A172 (cell line): ENCODE results near the gene NPTXR. TPM values are rescaled to one million over a fixed set of nuclear protein-coding genes. Genes with fewer than 3 reads are reported as not detected.

Experiments used
- DNase-seq: peaks from one replicate; pipeline ENCODE4 v3.0.0-alpha.2; 2015; ENCODE audit warnings: low spot score
- total RNA-seq: library from RNA; depleted of rRNA; stranded (reverse); fragments of >200 nt; shearing (Covaris generic); gene quantifications from 2 replicates; pipeline ENCODE4 v1.2.3, GENCODE V29; 2014

NPTXR gene
- total RNA-seq, 1 experiment from 2014 or later = 1.9 TPM

- DNase-seq = no peak
These were observed 44.4 kb downstream of the NPTXR start for GRCh38 chr22:38799265-38800002.

- DNase-seq = no peak
These were observed 45.3 kb downstream of the NPTXR start for GRCh38 chr22:38798496-38798895.

- peak; percentile 17 for DNase-seq
These were observed 47.4 kb downstream of the NPTXR start for GRCh38 chr22:38796262-38796957.

- DNase-seq = no peak
These were observed 48.3 kb downstream of the NPTXR start for GRCh38 chr22:38795569-38795968.

GRCh38 chr22:38793721-38794466 lies 49.9 kb downstream of the NPTXR start, which contains the start of gene DNAL4:
DNAL4 (minus strand) TSS chr22:38794143; CDS start chr22:38782731, 11,412 bp downstream.
- peak; percentile 93 for DNase-seq

GRCh38 chr22:38793317-38793716 lies 50.5 kb downstream of the NPTXR start:
- DNase-seq = no peak

GRCh38 chr22:38792833-38793232 lies 51.0 kb downstream of the NPTXR start:
- DNase-seq = peak; percentile 10

- no peak for DNase-seq
These were observed 54.2 kb downstream of the NPTXR start for GRCh38 chr22:38789606-38790005.

- DNase-seq = no peak
These were observed 55.0 kb downstream of the NPTXR start for GRCh38 chr22:38788846-38789245.

- peak; percentile 76 for DNase-seq
These were observed 55.6 kb downstream of the NPTXR start for GRCh38 chr22:38788021-38788816.

GRCh38 chr22:38786631-38787030 lies 57.2 kb downstream of the NPTXR start:
- no peak for DNase-seq

GRCh38 chr22:38784856-38785255 lies 59.0 kb downstream of the NPTXR start:
- no peak for DNase-seq

- DNase-seq = no peak
These were observed 59.8 kb downstream of the NPTXR start for GRCh38 chr22:38784035-38784434.

- no peak for DNase-seq
These were observed 60.7 kb downstream of the NPTXR start for GRCh38 chr22:38783095-38783615.

GRCh38 chr22:38782402-38783094 lies 61.3 kb downstream of the NPTXR start:
- peak; percentile 59 for DNase-seq

GRCh38 chr22:38781033-38781432 lies 62.8 kb downstream of the NPTXR start:
- DNase-seq = no peak

GRCh38 chr22:38777087-38777671 lies 66.6 kb downstream of the NPTXR start:
- DNase-seq = no peak

- DNase-seq = no peak
These were observed 67.7 kb downstream of the NPTXR start for GRCh38 chr22:38776086-38776485.

GRCh38 chr22:38775656-38776055 lies 68.2 kb downstream of the NPTXR start:
- no peak for DNase-seq

GRCh38 chr22:38774496-38775166 lies 69.2 kb downstream of the NPTXR start:
- no peak for DNase-seq
